Naive thymus-derived CD8-positive, alpha-beta T cell (primary cell): ENCODE measurements around the gene PRCC. TPM values are rescaled to one million over a fixed set of nuclear protein-coding genes. Genes with fewer than 3 reads are reported as not detected.

Source experiments
- ATAC-seq, 2 donors: fragments of 150-1000 bp; cut with Tn5 transposase in 1 of 2; sonication (Bioruptor Pico), chemical (Tn5 transposase) in 1 of 2; 1 replicate in 1 of 2; 2 replicates in 1 of 2; pipeline ENCODE4 v1.10.0; 2021; ENCODE audit warnings: mild to moderate bottlenecking in 2 of 2, moderate library complexity in 2 of 2
- POLR2A ChIA-PET: fragments of 350-600 bp; sonication (Branson Sonifier 250); formaldehyde crosslinking; loops from one replicate; lab custom pipeline; 2021; ENCODE audit warnings: antibody characterized with exemption; lab: Charles Lee
- DNase-seq, 10 donors: peaks; one replicate each; pipeline versions ENCODE4 v3.0.0 to v3.0.0-alpha.2; 2020 to 2022
- H3K27ac Mint-ChIP-seq, 10 donors: one replicate each; pipeline ENCODE4 v1.8.0; 2020 to 2022; ENCODE audit warnings: mild to moderate bottlenecking in 10 of 10, mixed read lengths in 10 of 10, moderate library complexity in 4 of 10, inconsistent platforms in 1 of 10
- H3K27me3 Mint-ChIP-seq, 5 donors: one replicate each; pipeline ENCODE4 v1.8.0; 2021 to 2022; ENCODE audit warnings: mixed read lengths in 5 of 5
- H3K36me3 Mint-ChIP-seq, 3 donors: one replicate each; pipeline ENCODE4 v1.8.0; 2020 to 2022; ENCODE audit warnings: mixed read lengths in 3 of 3, mild to moderate bottlenecking in 2 of 3, inconsistent platforms in 1 of 3
- H3K4me1 Mint-ChIP-seq, 4 donors: one replicate each; pipeline ENCODE4 v1.8.0; 2021 to 2022; ENCODE audit warnings: mixed read lengths in 4 of 4
- H3K4me3 Mint-ChIP-seq, 10 donors: one replicate each; pipeline ENCODE4 v1.8.0; 2020 to 2022; ENCODE audit warnings: mild to moderate bottlenecking in 10 of 10, mixed read lengths in 10 of 10, moderate library complexity in 6 of 10, inconsistent platforms in 1 of 10
- H3K9me3 Mint-ChIP-seq, 9 donors: one replicate each; pipeline ENCODE4 v1.8.0; 2020 to 2022; ENCODE audit warnings: mixed read lengths in 9 of 9, mild to moderate bottlenecking in 3 of 9, inconsistent platforms in 1 of 9, moderate library complexity in 1 of 9
- polyA plus RNA-seq, 3 donors: library from polyadenylated mRNA; unstranded; fragments of 300-500 nt; fragmentation: Illumina TruSeq; gene quantifications; one replicate each; pipeline ENCODE4 v1.2.3, GENCODE V29; 2021
- total RNA-seq, 8 experiments: library from RNA in 2 of 8; stranded (reverse) in 2 of 8; gene quantifications; one replicate each; pipeline ENCODE4 v1.2.3 and lab custom pipeline; 2021 to 2026

Gene PRCC
- total and polyA plus RNA-seq, 5 experiments from 2014 or later, result 22.9 to 64.0 (median 55.7) TPM

- POLR2A ChIA-PET, result interaction anchor here (1.7 kb wide), 1 partner anchor 35 kb away, joined by 5 read pairs; no protein-coding TSS in a partner anchor
- Mint-ChIP-seq H3K4me3 (peak overlapping the region; percentile 79 to 94 (median 90)), H3K27me3 (peaks cover 0 to 5% (median 0%) of the 10 kb centered on the region in 5 donors), H3K4me1 (peaks cover 46 to 68% (median 65%) of the 10 kb centered on the region in 4 donors), H3K36me3 (peaks cover 0 to 32% (median 8%) of the 10 kb centered on the region in 3 donors), H3K9me3 (no peaks in the 10 kb centered on the region), H3K27ac (peak overlapping the region; percentile 95 to 100 (median 98))
- DNase-seq (peak; percentile 25 to 86 (median 74)), ATAC-seq (peak; percentile 35 to 54)
Observed at GRCh38 chr1:156813750-156814570, 46.6 kb downstream of the PRCC start.

- DNase-seq, result peak in 3 of 10 donors; percentile 10 to 60 (median 18)
- Mint-ChIP-seq H3K9me3 (no peaks in the 10 kb centered on the region), H3K27ac (peak overlapping the region; percentile 95 to 100 (median 98)), H3K36me3 (peaks cover 0 to 29% (median 8%) of the 10 kb centered on the region in 3 donors), H3K4me1 (peaks cover 44 to 68% (median 64%) of the 10 kb centered on the region in 4 donors), H3K4me3 (peak overlapping the region; percentile 79 to 94 (median 90)), H3K27me3 (peaks cover 0 to 5% (median 0%) of the 10 kb centered on the region in 5 donors)
- no peak for ATAC-seq
- POLR2A ChIA-PET, result interaction anchor here (1.0 to 1.7 kb wide), 2 partner anchors 12 to 34 kb away, joined by 4 to 5 read pairs; no protein-coding TSS in a partner anchor
Observed at GRCh38 chr1:156814571-156815260, 47.4 kb downstream of the PRCC start.

- ATAC-seq (no peak), DNase-seq (peak in 2 of 10 donors; percentile 5 to 34)
- Mint-ChIP-seq H3K36me3 (peaks cover 0 to 26% (median 8%) of the 10 kb centered on the region in 3 donors), H3K4me3 (peak overlapping the region; percentile 79 to 94 (median 90)), H3K27ac (peak overlapping the region; percentile 95 to 100 (median 98)), H3K9me3 (no peaks in the 10 kb centered on the region), H3K4me1 (peaks cover 44 to 68% (median 64%) of the 10 kb centered on the region in 4 donors), H3K27me3 (peaks cover 0 to 5% (median 0%) of the 10 kb centered on the region in 5 donors)
- POLR2A ChIA-PET, result interaction anchor here (1.0 kb wide), 1 partner anchor 13 kb away, joined by 4 read pairs; no protein-coding TSS in a partner anchor
Observed at GRCh38 chr1:156815307-156815826, 48.0 kb downstream of the PRCC start.

GRCh38 chr1:156815961-156816422, 48.7 kb downstream of the PRCC start:
- POLR2A ChIA-PET, result interaction anchor here (0.8 to 2.0 kb wide), 3 partner anchors 43 to 88 kb away, joined by 3 to 11 read pairs (median 9); partner anchors contain the start of genes HDGF, ISG20L2 and METTL25B
- Mint-ChIP-seq H3K9me3 (no peaks in the 10 kb centered on the region), H3K4me1 (peaks cover 43 to 67% (median 62%) of the 10 kb centered on the region in 4 donors), H3K4me3 (peak overlapping the region; percentile 79 to 94 (median 90)), H3K36me3 (peaks cover 0 to 22% (median 8%) of the 10 kb centered on the region in 3 donors), H3K27me3 (peaks cover 0 to 5% (median 0%) of the 10 kb centered on the region in 5 donors), H3K27ac (peak overlapping the region; percentile 95 to 100 (median 98))
- peak in 5 of 10 donors; percentile 17 to 66 (median 34) for DNase-seq
- no peak for ATAC-seq

- H3K27me3 Mint-ChIP-seq, result peaks cover 0 to 8% (median 0%) of the 10 kb centered on the region in 5 donors
- H3K36me3 Mint-ChIP-seq, result peaks cover 0 to 15% (median 8%) of the 10 kb centered on the region in 3 donors
- POLR2A ChIA-PET, result interaction anchor here (0.7 to 2.0 kb wide), 5 partner anchors 44 to 572 kb away, joined by 3 to 11 read pairs (median 3); partner anchors contain the start of genes HDGF, ISG20L2 and METTL25B
- no peaks in the 10 kb centered on the region for H3K9me3 Mint-ChIP-seq
- peaks cover 35 to 63% (median 56%) of the 10 kb centered on the region in 4 donors for H3K4me1 Mint-ChIP-seq
- DNase-seq (peak; percentile 84 to 99 (median 96)), ATAC-seq (peak; percentile 86 to 90)
- H3K4me3 Mint-ChIP-seq, result peak within 1 kb of the TSS; percentile 79 to 94 (median 90)
- peak within 1 kb of the TSS; percentile 95 to 100 (median 98) for H3K27ac Mint-ChIP-seq
Observed at GRCh38 chr1:156816561-156817328, 49.4 kb downstream of the PRCC start, which contains the start of gene SH2D2A. Gene SH2D2A, minus strand, starts transcription at chr1:156816848. Its CDS starts 140 bp downstream, at chr1:156816708.

- POLR2A ChIA-PET, result interaction anchor here (0.6 kb wide), 1 partner anchor 29 kb away, joined by 5 read pairs; no protein-coding TSS in a partner anchor
- Mint-ChIP-seq H3K27me3 (peaks cover 0 to 5% (median 0%) of the 10 kb centered on the region in 5 donors), H3K9me3 (no peaks in the 10 kb centered on the region), H3K4me3 (no peak overlapping the region), H3K27ac (peak overlapping the region in 2 of 10 donors; percentile 15 to 36), H3K4me1 (peaks cover 3 to 21% (median 8%) of the 10 kb centered on the region in 4 donors), H3K36me3 (no peaks in the 10 kb centered on the region)
- peak in 1 of 2 donors; percentile 38 for ATAC-seq
- peak in 1 of 10 donors; percentile 18 for DNase-seq
Observed at GRCh38 chr1:156821801-156822200, 54.5 kb downstream of the PRCC start.

GRCh38 chr1:156822680-156823079, 55.3 kb downstream of the PRCC start:
- peaks cover 0 to 15% (median 4%) of the 10 kb centered on the region in 4 donors for H3K4me1 Mint-ChIP-seq
- peak overlapping the region in 3 of 10 donors; percentile 36 to 62 (median 45) for H3K27ac Mint-ChIP-seq
- no peaks in the 10 kb centered on the region for H3K9me3 Mint-ChIP-seq
- no peaks in the 10 kb centered on the region for H3K36me3 Mint-ChIP-seq
- ATAC-seq (no peak), DNase-seq (peak in 1 of 10 donors; percentile 6)
- peaks cover 0 to 3% (median 0%) of the 10 kb centered on the region in 5 donors for H3K27me3 Mint-ChIP-seq
- POLR2A ChIA-PET, result interaction anchor here (0.6 kb wide), 1 partner anchor 20 kb away, joined by 4 read pairs; no protein-coding TSS in a partner anchor
- no peak overlapping the region for H3K4me3 Mint-ChIP-seq

GRCh38 chr1:156823210-156823790, 56.0 kb downstream of the PRCC start:
- Mint-ChIP-seq H3K27me3 (peaks cover 0 to 3% (median 0%) of the 10 kb centered on the region in 5 donors), H3K9me3 (no peaks in the 10 kb centered on the region), H3K4me3 (no peak overlapping the region), H3K27ac (no peak overlapping the region), H3K36me3 (no peaks in the 10 kb centered on the region), H3K4me1 (peaks cover 0 to 11% (median 2%) of the 10 kb centered on the region in 4 donors)
- peak in 1 of 10 donors; percentile 21 for DNase-seq
- no peak for ATAC-seq
- POLR2A ChIA-PET, result no interaction called here

- no peaks in the 10 kb centered on the region for H3K36me3 Mint-ChIP-seq
- no peak overlapping the region for H3K27ac Mint-ChIP-seq
- H3K4me1 Mint-ChIP-seq, result peaks cover 0 to 5% (median 2%) of the 10 kb centered on the region in 4 donors
- POLR2A ChIA-PET, result no interaction called here
- DNase-seq (no peak), ATAC-seq (no peak)
- no peak overlapping the region for H3K4me3 Mint-ChIP-seq
- H3K9me3 Mint-ChIP-seq, result no peaks in the 10 kb centered on the region
- peaks cover 0 to 9% (median 5%) of the 10 kb centered on the region in 5 donors for H3K27me3 Mint-ChIP-seq
Observed at GRCh38 chr1:156826630-156827029, 59.3 kb downstream of the PRCC start.

- no peak overlapping the region for H3K4me3 Mint-ChIP-seq
- peaks cover 0 to 18% (median 8%) of the 10 kb centered on the region in 5 donors for H3K27me3 Mint-ChIP-seq
- no peaks in the 10 kb centered on the region for H3K9me3 Mint-ChIP-seq
- H3K27ac Mint-ChIP-seq, result peak overlapping the region in 2 of 10 donors; percentile 4 to 57
- H3K4me1 Mint-ChIP-seq, result peaks cover 0 to 3% (median under 1%) of the 10 kb centered on the region in 4 donors
- H3K36me3 Mint-ChIP-seq, result no peaks in the 10 kb centered on the region
- ATAC-seq (no peak), DNase-seq (no peak)
- POLR2A ChIA-PET, result no interaction called here
Observed at GRCh38 chr1:156828400-156829124, 61.2 kb downstream of the PRCC start.
